Posterior cingulate gyrus (tissue), 11 donors: ENCODE measurements around the gene PLAC1.

Experiments
- DNase-seq, 10 donors: peaks; one replicate each; pipeline versions ENCODE4 v3.0.0 to v3.0.0-alpha.2; 2020 to 2021; ENCODE audit warnings: mixed read lengths in 3 of 10
- intact Hi-C: fragments of 100-400 bp; cut with DNase I; formaldehyde crosslinking; loops from one replicate; pipeline ENCODE4 v1.15.1; 2023

The PLAC1 gene

GRCh38 chrX:134633394-134633793 is 24.9 kb downstream of the PLAC1 start:
- no peak for DNase-seq
- intact Hi-C loops: no loop called here

GRCh38 chrX:134632355-134632754 is 25.9 kb downstream of the PLAC1 start:
- no peak for DNase-seq
- intact Hi-C loops: no loop called here

GRCh38 chrX:134631426-134632346 is 26.6 kb downstream of the PLAC1 start:
- intact Hi-C loops: no loop called here
- DNase-seq: no peak

- DNase-seq: no peak
- intact Hi-C loops: no loop called here
Observed at GRCh38 chrX:134628663-134629062, 29.6 kb downstream of the PLAC1 start.

- intact Hi-C loops: no loop called here
- DNase-seq: no peak
Observed at GRCh38 chrX:134626434-134626833, 31.8 kb downstream of the PLAC1 start.

GRCh38 chrX:134625315-134625718 is 33.0 kb downstream of the PLAC1 start:
- intact Hi-C loops: no loop called here
- DNase-seq: no peak

- intact Hi-C loops: no loop called here
- DNase-seq: no peak
Observed at GRCh38 chrX:134624046-134624430, 34.2 kb downstream of the PLAC1 start.

- no peak for DNase-seq
- intact Hi-C loops: no loop called here
Observed at GRCh38 chrX:134623293-134624045, 34.8 kb downstream of the PLAC1 start.

GRCh38 chrX:134622813-134623185 is 35.5 kb downstream of the PLAC1 start:
- intact Hi-C loops: no loop called here
- no peak for DNase-seq

GRCh38 chrX:134622056-134622812 is 36.0 kb downstream of the PLAC1 start:
- intact Hi-C loops: no loop called here
- no peak for DNase-seq

GRCh38 chrX:134619838-134620237 is 38.4 kb downstream of the PLAC1 start:
- intact Hi-C loops: no loop called here
- DNase-seq: no peak

GRCh38 chrX:134613396-134613795 is 44.9 kb downstream of the PLAC1 start:
- intact Hi-C loops: no loop called here

GRCh38 chrX:134608153-134608552 is 50.1 kb downstream of the PLAC1 start:
- no peak for DNase-seq
- intact Hi-C loops: no loop called here

More at GRCh38 chrX:134613396-134613795, 44.9 kb downstream of the PLAC1 start:
- DNase-seq: no peak

GRCh38 chrX:134607523-134607922 is 50.7 kb downstream of the PLAC1 start:
- intact Hi-C loops: no loop called here
- peak in 1 of 10 donors; percentile 30 for DNase-seq

- DNase-seq: no peak
Observed at GRCh38 chrX:134604701-134605311, 53.5 kb downstream of the PLAC1 start.

GRCh38 chrX:134603806-134604700 is 54.2 kb downstream of the PLAC1 start:
- intact Hi-C loops: no loop called here

More at GRCh38 chrX:134604701-134605311, 53.5 kb downstream of the PLAC1 start:
- intact Hi-C loops: no loop called here

GRCh38 chrX:134602410-134602809 is 55.9 kb downstream of the PLAC1 start:
- intact Hi-C loops: no loop called here
- DNase-seq: no peak

More at GRCh38 chrX:134603806-134604700, 54.2 kb downstream of the PLAC1 start:
- no peak for DNase-seq

GRCh38 chrX:134601240-134601765 is 57.0 kb downstream of the PLAC1 start:
- DNase-seq: no peak
- intact Hi-C loops: no loop called here

- intact Hi-C loops: no loop called here
- no peak for DNase-seq
Observed at GRCh38 chrX:134600714-134601113, 57.6 kb downstream of the PLAC1 start.
